Endothelial cell (in vitro differentiated cells): ENCODE measurements around the gene OR5AP2. TPM values are rescaled to one million over a fixed set of nuclear protein-coding genes. Genes with fewer than 3 reads are reported as not detected.

Experiments
- DNase-seq: peaks from one replicate; pipeline ENCODE4 v3.0.0; 2021; ENCODE audit warnings: low spot score
- H3K27ac Mint-ChIP-seq: one replicate; pipeline ENCODE4 v1.8.0; 2021; ENCODE audit warnings: mixed read lengths, inconsistent platforms; ENCODE audit not compliant: unreplicated experiment
- H3K27me3 Mint-ChIP-seq: one replicate; pipeline ENCODE4 v1.8.0; 2021; ENCODE audit warnings: mild to moderate bottlenecking, moderate library complexity, mixed read lengths, inconsistent platforms; ENCODE audit not compliant: unreplicated experiment
- H3K36me3 Mint-ChIP-seq: one replicate; pipeline ENCODE4 v1.8.0; 2021; ENCODE audit warnings: mild to moderate bottlenecking, low read depth, mixed read lengths, inconsistent platforms; ENCODE audit not compliant: unreplicated experiment
- H3K4me1 Mint-ChIP-seq: one replicate; pipeline ENCODE4 v1.8.0; 2021; ENCODE audit warnings: mild to moderate bottlenecking, mixed read lengths, inconsistent platforms; ENCODE audit not compliant: unreplicated experiment
- H3K4me3 Mint-ChIP-seq: one replicate; pipeline ENCODE4 v1.8.0; 2021; ENCODE audit warnings: mild to moderate bottlenecking, mixed read lengths, inconsistent platforms; ENCODE audit not compliant: unreplicated experiment
- H3K9me3 Mint-ChIP-seq: one replicate; pipeline ENCODE4 v1.8.0; 2021; ENCODE audit warnings: mixed read lengths, inconsistent platforms; ENCODE audit not compliant: unreplicated experiment
- CTCF ChIP-seq: fragments of 200-600 bp; sonication (generic); IDR thresholded peaks from one replicate; pipeline ENCODE4 v1.5.0; 2021; ENCODE audit warnings: antibody characterized with exemption; ENCODE audit not compliant: unreplicated experiment
- total RNA-seq: library from RNA; stranded (reverse); fragmentation: NEBNext Ultra II Directional; extraction: Animal tissue kit (Norgen Biotek cat#: 25700); gene quantifications from one replicate; pipeline ENCODE4 v1.2.1, GENCODE V29; 2021; ENCODE audit not compliant: unreplicated experiment

OR5AP2 gene
- total RNA-seq, 1 donor from 2014 or later, result not detected

DNA sequence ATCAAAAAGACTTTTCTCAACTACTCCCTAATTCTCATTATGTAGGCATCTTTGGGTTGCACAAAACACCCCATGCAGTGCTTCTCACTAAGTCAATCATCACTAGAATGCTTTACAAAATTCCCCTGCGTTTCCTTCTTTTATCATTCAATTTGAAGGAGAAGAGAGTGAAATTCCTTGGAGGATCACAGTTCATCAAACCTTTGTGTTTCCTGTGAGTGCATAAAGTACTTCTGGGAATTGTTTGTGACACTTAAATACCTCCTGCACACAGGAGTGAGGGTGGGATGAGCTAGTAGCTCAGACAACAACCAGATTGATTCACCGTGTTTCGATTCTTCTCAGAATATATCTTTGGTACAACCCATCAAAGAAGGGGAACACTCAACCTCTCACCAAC lies 17.5 kb upstream of the OR5AP2 start:
- Mint-ChIP-seq H3K4me1 (no peaks in the 10 kb centered on the region), H3K4me3 (no peak overlapping the region), H3K27ac (no peak overlapping the region), H3K27me3 (no peaks in the 10 kb centered on the region), H3K9me3 (peaks cover 4% of the 10 kb centered on the region), H3K36me3 (no peaks in the 10 kb centered on the region)
- TF ChIP-seq CTCF, result no peak
- DNase-seq, result no peak

DNA sequence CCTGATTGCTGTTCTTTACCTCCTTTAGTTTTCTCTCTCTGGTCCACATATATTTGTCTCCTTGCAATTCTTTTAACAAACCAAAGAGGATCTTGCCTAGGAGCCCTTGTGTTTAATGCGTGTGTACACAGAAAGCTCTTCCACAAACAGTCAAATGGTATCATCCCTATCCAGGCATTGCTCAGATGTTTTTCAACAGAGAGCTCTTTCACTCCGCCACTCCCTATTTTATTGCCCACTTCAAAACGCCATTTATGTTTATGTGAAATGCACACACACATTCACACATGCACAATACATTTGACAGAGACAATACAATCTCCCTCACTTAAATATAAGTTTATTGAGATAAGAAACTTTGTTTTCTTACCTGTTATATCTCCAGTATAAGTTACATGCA lies 4.7 kb downstream of the OR5AP2 start:
- Mint-ChIP-seq H3K36me3 (no peaks in the 10 kb centered on the region), H3K9me3 (no peaks in the 10 kb centered on the region), H3K4me1 (no peaks in the 10 kb centered on the region)

GRCh38 chr11:56636861-56637260 lies 5.4 kb downstream of the OR5AP2 start:
- TF ChIP-seq CTCF, result no peak

More for the DNA sequence above, 4.7 kb downstream of the OR5AP2 start:
- H3K27ac Mint-ChIP-seq, result no peak overlapping the region
- no peak for DNase-seq
- TF ChIP-seq CTCF, result no peak
- no peaks in the 10 kb centered on the region for H3K27me3 Mint-ChIP-seq
- no peak overlapping the region for H3K4me3 Mint-ChIP-seq

DNA sequence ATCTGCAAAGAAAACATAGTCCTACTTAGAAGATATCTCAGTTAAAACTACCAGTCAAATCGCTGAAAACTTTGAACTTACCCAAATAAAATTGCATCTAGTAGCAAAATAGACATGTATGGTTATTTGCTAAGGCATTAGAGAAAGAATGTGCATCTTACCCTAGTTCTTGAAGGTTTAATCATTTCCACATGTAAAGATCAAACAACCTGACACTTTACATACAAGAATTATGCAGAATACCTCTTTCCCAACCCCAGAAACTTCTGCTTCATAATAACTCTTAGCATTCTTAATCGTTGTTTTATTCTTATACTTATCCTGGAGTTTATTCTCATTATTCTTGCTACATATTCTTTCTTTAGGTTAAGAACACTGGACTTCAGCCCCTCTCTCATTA lies 9.9 kb downstream of the OR5AP2 start:
- TF ChIP-seq CTCF, result no peak
- Mint-ChIP-seq H3K4me3 (no peak overlapping the region), H3K4me1 (no peaks in the 10 kb centered on the region), H3K27me3 (no peaks in the 10 kb centered on the region), H3K27ac (no peak overlapping the region), H3K36me3 (no peaks in the 10 kb centered on the region), H3K9me3 (no peaks in the 10 kb centered on the region)
- no peak for DNase-seq

More at GRCh38 chr11:56636861-56637260, 5.4 kb downstream of the OR5AP2 start:
- H3K36me3 Mint-ChIP-seq, result no peaks in the 10 kb centered on the region
- DNase-seq, result no peak
- H3K4me3 Mint-ChIP-seq, result no peak overlapping the region
- no peaks in the 10 kb centered on the region for H3K4me1 Mint-ChIP-seq
- no peaks in the 10 kb centered on the region for H3K27me3 Mint-ChIP-seq
- no peak overlapping the region for H3K27ac Mint-ChIP-seq
- H3K9me3 Mint-ChIP-seq, result no peaks in the 10 kb centered on the region

GRCh38 chr11:56625946-56626345 lies 16.3 kb downstream of the OR5AP2 start:
- Mint-ChIP-seq H3K27me3 (no peaks in the 10 kb centered on the region), H3K9me3 (no peaks in the 10 kb centered on the region), H3K36me3 (no peaks in the 10 kb centered on the region), H3K27ac (no peak overlapping the region), H3K4me1 (no peaks in the 10 kb centered on the region), H3K4me3 (no peak overlapping the region)
- no peak for DNase-seq
- no peak for TF ChIP-seq CTCF
